ENCODE measurements around the gene MTX1. TPM values are rescaled to one million over a fixed set of nuclear protein-coding genes. Genes with fewer than 3 reads are reported as not detected.

The MTX1 gene
- total RNA-seq, 4 donors from 2014 or later, result 33.2 to 45.2 (median 36.5) TPM

GRCh38 chr1:155197901-155198546, 10.5 kb upstream of the MTX1 start:
- Histone ChIP-seq H3K9me3 (no peaks in the 10 kb centered on the region), H3K4me3 (no peak overlapping the region), H3K27ac (no peak overlapping the region), H3K27me3 (no peaks in the 10 kb centered on the region), H3K36me3 (no peaks in the 10 kb centered on the region), H3K4me1 (peaks cover 6 to 19% (median 12%) of the 10 kb centered on the region in 4 donors)
- no peak for TF ChIP-seq POLR2A (IDR thresholded peaks at IDR 0.05)
- no peak for TF ChIP-seq CTCF (IDR thresholded peaks at IDR 0.05)
- no peak for DNase-seq

DNA sequence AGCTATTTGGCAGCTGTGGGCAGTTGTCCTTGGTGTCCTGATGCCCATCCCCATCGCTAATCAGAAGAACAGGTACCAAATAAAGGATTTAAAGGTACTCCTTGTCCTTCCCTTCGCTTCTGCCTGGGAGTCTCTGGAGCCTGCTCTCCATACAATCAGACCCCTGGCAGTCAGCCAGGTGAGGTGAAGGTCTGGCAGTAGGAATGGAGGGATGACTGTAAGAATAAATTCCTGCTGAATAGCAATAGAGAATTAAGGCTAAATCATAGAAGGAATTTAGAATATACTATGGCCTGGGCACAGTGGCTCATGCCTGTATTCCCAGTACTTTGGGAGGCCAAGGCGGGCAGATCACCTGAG, 10.0 kb upstream of the MTX1 start:
- H3K4me1 ChIP-seq, result peaks cover 6 to 16% (median 8%) of the 10 kb centered on the region in 4 donors
- H3K4me3 ChIP-seq, result no peak overlapping the region
- DNase-seq, result no peak
- H3K36me3 ChIP-seq, result no peaks in the 10 kb centered on the region
- H3K27me3 ChIP-seq, result no peaks in the 10 kb centered on the region
- no peak overlapping the region for H3K27ac ChIP-seq
- H3K9me3 ChIP-seq, result no peaks in the 10 kb centered on the region
- no peak for TF ChIP-seq CTCF (IDR thresholded peaks at IDR 0.05)
- TF ChIP-seq POLR2A (IDR thresholded peaks at IDR 0.05), result no peak

- H3K4me1 ChIP-seq, result peaks cover 0 to 5% (median 0%) of the 10 kb centered on the region in 4 donors
- H3K4me3 ChIP-seq, result no peak overlapping the region
- no peaks in the 10 kb centered on the region for H3K9me3 ChIP-seq
- TF ChIP-seq CTCF (IDR thresholded peaks at IDR 0.05), result no peak
- no peak for TF ChIP-seq POLR2A (IDR thresholded peaks at IDR 0.05)
- H3K27ac ChIP-seq, result no peak overlapping the region
- H3K27me3 ChIP-seq, result no peaks in the 10 kb centered on the region
- DNase-seq, result no peak
- H3K36me3 ChIP-seq, result no peaks in the 10 kb centered on the region
Observed at GRCh38 chr1:155199792-155200191, 8.7 kb upstream of the MTX1 start.

- no peaks in the 10 kb centered on the region for H3K4me1 ChIP-seq
- no peaks in the 10 kb centered on the region for H3K9me3 ChIP-seq
- H3K27me3 ChIP-seq, result no peaks in the 10 kb centered on the region
- H3K4me3 ChIP-seq, result no peak overlapping the region
- H3K36me3 ChIP-seq, result no peaks in the 10 kb centered on the region
- no peak for DNase-seq
- no peak overlapping the region for H3K27ac ChIP-seq
- no peak for TF ChIP-seq POLR2A (IDR thresholded peaks at IDR 0.05)
Observed at GRCh38 chr1:155200920-155201319, 7.6 kb upstream of the MTX1 start.

DNA sequence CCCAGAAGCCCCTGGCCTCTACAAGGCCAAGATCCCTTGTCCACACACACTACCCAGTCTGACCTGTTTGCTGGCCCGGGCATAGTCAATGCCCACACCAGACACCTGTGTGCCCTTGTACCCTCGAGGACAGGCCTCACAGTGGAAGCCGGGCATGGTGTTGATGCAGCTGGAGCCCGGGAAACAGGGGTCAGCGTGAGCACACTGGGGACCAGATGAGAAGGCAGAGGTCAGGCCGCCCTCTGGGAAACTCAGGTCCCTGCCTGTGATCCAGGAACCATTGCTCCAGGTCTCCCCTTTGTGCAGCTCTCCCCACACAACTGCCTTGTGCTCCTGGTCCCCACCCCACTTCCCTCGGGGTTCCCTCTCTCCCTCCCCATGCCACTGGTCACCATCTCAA, 6.3 kb upstream of the MTX1 start:
- H3K9me3 ChIP-seq, result no peaks in the 10 kb centered on the region
- peaks cover 0 to 9% (median 4%) of the 10 kb centered on the region in 4 donors for H3K4me1 ChIP-seq
- no peaks in the 10 kb centered on the region for H3K36me3 ChIP-seq
- no peak for DNase-seq
- no peaks in the 10 kb centered on the region for H3K27me3 ChIP-seq
- TF ChIP-seq CTCF (IDR thresholded peaks at IDR 0.05), result no peak
- no peak for TF ChIP-seq POLR2A (IDR thresholded peaks at IDR 0.05)
- no peak overlapping the region for H3K4me3 ChIP-seq
- H3K27ac ChIP-seq, result no peak overlapping the region

DNA sequence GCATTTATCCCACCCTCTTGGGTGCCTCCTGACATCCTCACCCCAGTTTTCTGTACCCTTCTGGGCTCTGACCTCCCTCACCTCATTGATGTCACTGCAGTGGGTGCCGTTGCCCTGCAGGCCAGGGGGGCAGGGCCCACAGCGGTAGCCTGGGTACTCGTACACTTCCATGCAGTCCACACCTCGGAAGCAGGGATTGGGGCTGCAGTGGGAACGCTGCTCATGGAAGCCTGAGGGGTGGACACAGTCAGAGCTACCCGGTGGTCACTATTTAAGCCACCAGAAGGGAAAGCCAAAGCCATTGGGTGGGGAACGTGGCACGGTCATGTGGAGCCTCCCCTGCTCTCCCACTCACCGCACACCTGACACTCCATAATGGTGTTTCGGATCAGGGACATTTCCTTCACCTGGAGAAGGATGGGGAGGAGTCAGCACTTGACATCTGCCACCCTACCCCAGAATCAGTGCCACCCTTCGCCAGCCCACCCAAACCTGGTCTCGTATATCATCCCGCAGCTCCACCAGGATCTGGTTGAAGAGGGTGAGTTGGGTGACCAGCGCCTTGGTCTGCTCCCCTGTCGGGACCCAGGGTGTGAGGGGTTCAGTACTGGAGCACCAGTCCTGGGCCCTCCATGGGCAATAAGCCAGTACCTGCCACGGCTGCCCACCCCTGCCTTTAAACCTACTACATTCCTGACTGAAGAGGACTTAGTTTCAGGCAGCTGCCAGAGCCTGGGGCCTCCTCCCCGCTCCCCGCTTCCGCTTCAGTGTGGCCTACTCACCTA, 5.6 kb upstream of the MTX1 start:
- H3K4me1 ChIP-seq, result peaks cover 0 to 15% (median 8%) of the 10 kb centered on the region in 4 donors
- H3K27me3 ChIP-seq, result no peaks in the 10 kb centered on the region
- no peak for TF ChIP-seq POLR2A (IDR thresholded peaks at IDR 0.05)
- no peak for TF ChIP-seq CTCF (IDR thresholded peaks at IDR 0.05)
- DNase-seq, result no peak
- no peaks in the 10 kb centered on the region for H3K9me3 ChIP-seq
- no peaks in the 10 kb centered on the region for H3K36me3 ChIP-seq
- no peak overlapping the region for H3K27ac ChIP-seq
- no peak overlapping the region for H3K4me3 ChIP-seq

Measured in Peyer's patch (tissue), 4 donors.